GM18861 (cell line): ENCODE data around the gene DNAI7.
A peak's percentile ranks its signal among the peaks of the same experiment; 100 is the strongest.

Experiments used
- ATAC-seq: cut with Tn5 transposase; IDR thresholded peaks from one replicate; pipeline ENCODE4 v1.9.1; 2021; ENCODE audit not compliant: unreplicated experiment

Gene DNAI7

GRCh38 chr12:25186038-25186787, 8.7 kb downstream of the DNAI7 start:
- peak; percentile 36 for ATAC-seq

- ATAC-seq, result no peak
Measured at GRCh38 chr12:25184132-25184531, 10.8 kb downstream of the DNAI7 start.

DNA sequence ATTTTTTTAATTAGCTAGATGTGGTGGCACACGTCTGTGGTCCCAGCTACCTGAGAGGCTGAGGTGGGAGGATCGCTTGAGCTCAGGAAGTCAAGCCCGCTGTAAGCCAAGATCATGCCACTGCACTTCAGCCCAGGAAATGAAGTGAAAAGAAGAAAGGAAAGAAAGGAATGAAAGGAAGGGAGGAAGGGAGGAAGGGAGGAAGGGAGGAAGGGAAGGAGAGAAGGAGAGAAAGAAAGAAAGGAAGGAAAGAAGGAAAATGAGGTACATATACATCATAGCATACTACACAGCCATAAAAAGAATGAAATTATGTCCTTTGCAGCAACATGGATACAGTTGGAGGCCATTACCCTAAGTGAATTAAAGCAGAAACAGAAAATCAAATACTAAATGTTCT, 12.2 kb downstream of the DNAI7 start:
- ATAC-seq, result no peak

DNA sequence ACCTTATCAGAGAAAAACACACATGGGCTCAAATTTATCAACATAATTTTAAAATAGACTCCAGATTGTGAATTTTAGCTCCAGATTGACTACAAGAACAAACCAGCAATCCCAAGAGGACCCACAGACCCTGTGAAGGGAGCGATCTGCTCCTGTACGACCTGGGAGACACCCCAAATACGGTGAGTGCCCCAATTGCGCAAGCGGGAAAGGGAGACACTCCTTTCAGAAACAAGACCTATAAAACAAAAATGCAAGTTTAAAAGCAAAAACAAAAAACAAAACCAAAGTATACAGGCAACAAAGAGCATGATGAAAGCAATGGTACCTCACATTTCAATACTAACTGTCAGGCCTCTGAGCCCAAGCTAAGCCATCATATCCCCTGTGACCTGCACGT, 32.1 kb downstream of the DNAI7 start:
- ATAC-seq, result no peak

GRCh38 chr12:25156061-25156460, 38.9 kb downstream of the DNAI7 start:
- ATAC-seq, result no peak

GRCh38 chr12:25155022-25155576, 39.9 kb downstream of the DNAI7 start:
- peak; percentile 48 for ATAC-seq

DNA sequence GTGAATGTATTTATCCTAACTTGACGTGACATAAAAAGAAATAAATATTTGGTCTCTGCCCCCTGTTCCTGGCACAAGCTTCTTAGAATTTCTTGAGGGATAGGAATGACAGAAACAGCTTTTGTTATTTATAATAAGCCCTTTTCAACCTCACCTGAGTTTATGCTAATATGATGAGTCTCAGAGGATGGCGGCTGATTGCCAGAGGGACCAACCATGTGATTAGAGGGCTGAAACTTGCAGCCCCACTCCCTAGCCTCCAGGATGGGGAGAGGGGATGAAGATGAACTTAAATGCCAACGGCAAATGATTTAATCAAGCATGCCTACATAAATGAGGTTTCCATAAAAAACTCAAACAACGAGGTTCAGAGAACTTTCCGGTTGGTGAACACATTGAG, 42.9 kb downstream of the DNAI7 start:
- no peak for ATAC-seq

- ATAC-seq, result no peak
Measured at GRCh38 chr12:25151476-25151875, 43.5 kb downstream of the DNAI7 start.

DNA sequence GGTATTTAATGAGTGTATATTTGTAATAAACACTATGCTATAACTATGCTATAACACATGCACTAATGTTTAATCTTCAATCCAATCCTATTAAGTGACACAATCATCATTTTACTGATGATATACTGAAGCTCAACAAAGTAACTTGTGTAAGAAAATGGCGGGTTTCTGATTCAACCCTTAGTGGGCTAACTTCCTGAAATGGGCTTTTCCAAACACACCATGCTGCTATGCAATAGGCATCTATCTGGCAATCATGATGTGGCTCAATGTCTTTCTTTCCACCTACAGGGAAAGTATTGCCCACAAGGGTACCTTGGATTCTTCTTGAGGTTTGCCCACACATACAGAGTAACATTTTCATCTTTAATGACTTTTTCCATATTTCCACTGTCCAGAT, 48.3 kb downstream of the DNAI7 start:
- ATAC-seq, result no peak

DNA sequence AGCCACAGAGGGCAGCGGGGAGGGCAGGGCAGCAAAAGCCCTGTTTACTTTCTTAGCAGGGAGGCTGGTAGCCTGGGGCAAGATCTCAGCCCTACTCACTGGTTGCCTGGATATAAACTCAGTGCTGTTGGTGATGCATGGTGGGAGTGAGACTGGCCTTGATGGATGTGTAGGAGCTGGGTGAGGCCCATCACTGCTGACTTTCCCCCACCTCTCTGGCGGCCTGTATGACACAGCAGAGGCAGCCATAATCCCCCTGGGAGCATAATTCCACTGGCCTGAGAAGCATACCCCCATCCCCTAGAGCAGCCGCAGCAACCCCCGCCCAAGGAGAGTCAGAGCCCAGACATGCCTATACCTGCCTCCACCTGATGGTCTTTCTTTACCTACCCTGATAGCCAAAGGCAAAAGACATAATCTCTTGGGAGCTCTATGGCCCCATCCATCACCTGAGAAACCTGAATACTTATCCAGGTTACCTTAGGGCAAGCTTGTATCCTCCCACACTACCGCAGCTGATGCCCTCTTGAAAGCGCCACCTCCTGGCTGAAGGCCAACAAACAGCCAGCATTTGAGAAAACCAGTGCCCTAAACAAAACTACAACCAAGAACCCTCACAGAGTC, 59.3 kb downstream of the DNAI7 start:
- no peak for ATAC-seq

DNA sequence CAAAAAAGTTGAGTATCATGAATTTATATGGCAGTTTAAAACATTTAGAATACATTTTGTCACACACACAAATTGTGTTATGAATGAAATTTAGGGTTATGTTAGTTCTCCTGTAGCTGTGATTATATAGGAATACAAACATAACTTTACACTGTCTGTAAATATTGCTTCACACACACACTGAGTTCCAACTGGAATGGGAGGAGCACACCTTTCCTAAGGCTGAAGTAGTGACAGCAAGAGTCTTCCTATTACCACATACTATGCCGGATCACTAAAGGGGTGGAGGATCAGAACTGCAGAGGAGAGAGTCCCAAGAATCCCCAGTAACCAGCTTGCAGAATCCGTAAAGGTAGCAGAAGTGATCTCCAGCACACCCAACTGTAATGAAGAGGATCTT, 63.7 kb downstream of the DNAI7 start:
- ATAC-seq, result no peak

DNA sequence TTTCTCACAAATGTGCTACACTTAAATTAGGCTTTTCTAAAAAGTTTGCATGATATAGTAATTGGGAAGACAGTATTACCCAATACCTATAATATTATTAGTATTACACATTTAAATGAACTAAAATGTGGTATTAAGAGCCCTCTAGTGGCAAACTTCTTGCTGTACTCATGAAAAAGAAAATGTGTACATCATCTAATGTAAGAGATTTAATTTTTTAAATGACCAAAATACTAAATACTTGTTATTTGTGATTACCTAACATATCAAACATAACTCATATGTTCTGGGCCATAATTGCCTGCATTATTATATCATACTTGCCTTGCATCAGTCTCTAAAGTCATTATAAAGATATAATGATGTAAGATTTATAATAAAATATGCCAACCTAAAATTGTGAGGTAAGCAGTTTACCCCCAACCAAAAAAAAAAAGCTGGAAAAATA, 64.2 kb downstream of the DNAI7 start:
- ATAC-seq, result no peak

DNA sequence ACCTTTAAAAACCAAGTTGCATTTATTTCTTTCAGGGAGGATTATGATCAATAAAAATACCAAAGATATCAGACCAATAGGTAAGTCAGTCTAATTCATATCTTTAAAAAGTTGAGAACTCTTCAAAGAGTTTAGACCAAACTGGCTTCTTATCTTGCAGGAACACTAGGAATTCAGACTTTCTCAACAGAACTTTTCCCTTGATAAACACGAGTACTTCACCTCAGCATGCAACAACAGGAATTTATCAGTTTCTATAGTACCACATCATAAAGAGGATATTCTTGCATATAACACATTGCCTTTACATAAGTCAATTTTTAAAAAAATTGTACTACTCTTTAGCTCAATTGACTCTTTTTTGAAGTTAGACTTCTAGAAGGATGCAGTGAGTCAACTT, 68.2 kb downstream of the DNAI7 start:
- ATAC-seq, result no peak

DNA sequence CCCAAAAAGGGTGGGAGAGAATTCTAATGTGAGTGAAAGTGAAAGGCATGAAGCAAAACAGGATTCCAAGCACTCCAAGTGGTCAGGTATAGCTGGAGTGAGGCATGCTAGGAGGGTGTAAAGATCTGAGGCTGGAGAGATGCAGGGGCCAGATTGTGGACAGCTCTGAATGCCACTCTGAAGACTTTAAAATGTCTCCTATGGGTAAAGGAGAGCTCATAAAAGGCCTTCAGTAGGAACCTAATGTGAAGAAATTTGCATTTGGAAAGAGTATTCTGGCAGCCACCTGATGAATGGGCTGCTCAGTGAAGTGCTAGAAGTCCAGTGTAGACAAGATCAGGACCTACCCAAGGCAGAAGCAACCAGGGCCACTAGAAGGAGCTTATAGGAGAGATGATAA, 68.9 kb downstream of the DNAI7 start:
- no peak for ATAC-seq

DNA sequence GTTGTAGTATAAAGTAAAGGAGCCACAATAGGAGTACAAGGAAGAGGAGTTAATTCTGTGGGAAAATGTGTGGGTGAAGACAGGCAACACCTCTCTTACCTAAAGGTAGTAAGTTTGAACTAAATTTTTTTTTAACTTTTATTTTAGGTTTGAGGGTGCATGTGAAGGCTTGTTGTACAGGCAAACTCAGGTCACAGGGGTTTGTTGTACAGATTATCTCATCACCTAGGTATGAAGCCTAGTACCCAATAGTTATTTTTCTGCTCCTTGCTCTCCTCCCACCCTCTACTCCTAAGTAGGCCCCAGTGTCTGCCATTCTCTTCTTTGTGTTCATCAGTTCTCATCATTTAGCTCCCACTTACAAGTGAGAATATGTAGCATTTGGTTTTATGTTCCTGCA, 70.5 kb downstream of the DNAI7 start:
- no peak for ATAC-seq

GRCh38 chr12:25123126-25123525, 71.8 kb downstream of the DNAI7 start:
- ATAC-seq, result no peak

GRCh38 chr12:25121916-25122315, 73.0 kb downstream of the DNAI7 start:
- ATAC-seq, result no peak

GRCh38 chr12:25121110-25121509, 73.8 kb downstream of the DNAI7 start:
- ATAC-seq, result no peak

DNA sequence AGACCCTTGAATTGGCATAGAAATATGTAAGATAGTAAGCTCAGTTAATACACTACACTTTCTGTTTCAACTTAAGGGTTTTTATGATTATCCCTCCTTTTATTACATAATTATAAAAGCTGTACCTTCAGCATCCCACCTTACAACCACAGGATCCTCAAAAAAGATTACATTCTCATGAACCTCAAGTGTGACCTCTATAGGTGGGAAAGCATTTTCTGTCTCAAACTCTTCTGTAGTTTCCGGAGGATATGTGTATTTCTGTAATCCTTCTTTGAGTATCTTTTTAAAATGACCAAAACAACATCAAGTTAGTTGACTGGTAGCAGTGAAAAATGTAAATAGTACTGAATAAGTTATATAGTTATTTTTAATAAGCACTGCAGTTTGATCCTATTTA, 75.9 kb downstream of the DNAI7 start:
- no peak for ATAC-seq

GRCh38 chr12:25115677-25116076, 79.3 kb downstream of the DNAI7 start:
- ATAC-seq, result no peak

DNA sequence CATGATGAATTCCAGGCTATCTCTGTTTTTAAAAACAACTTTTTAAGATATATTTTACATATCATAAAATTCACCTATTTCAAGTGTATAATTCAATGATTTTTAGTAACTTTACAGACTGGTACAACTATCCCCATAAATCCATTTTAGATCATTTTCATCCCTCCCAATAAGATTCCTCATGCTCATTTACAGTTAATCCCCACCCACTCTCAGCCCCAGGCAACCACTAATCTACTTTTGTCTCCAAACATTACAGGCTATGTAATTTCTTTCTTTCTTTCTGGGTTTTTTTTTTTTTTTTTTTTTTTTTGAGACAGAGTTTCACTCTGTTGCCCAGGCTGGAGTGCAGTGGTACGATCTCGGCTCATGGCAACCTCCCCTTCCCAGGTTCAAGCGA, 81.3 kb downstream of the DNAI7 start:
- ATAC-seq, result no peak

- ATAC-seq, result no peak
Measured at GRCh38 chr12:25110260-25110659, 84.7 kb downstream of the DNAI7 start.
